Upper lobe of left lung (tissue), 4 donors: ENCODE results near the gene LRR1.
"Not testable (repeated sequence)": the region's sequence is repeated elsewhere in the genome, so short reads cannot be mapped to it uniquely, and the experiment has no call there.

Experiments used
- POLR2A ChIP-seq, 4 donors: fragments of 450-650 bp; IDR thresholded peaks; one replicate each; pipeline ENCODE4 v1.5.1; 2016 to 2017; ENCODE audit warnings: antibody characterized with exemption in 4 of 4, mild to moderate bottlenecking in 2 of 4
- POLR2AphosphoS5 ChIP-seq, 2 donors: sonication (generic); formaldehyde crosslinking; IDR thresholded peaks; one replicate each; pipeline ENCODE4 v1.5.1; 2017; ENCODE audit warnings: antibody characterized with exemption in 2 of 2

GRCh38 chr14:49657500-49657899 lies 58.8 kb downstream of the LRR1 start:
- TF ChIP-seq POLR2AphosphoS5, POLR2A (IDR thresholded peaks at IDR 0.05): not testable (repeated sequence)
